IMR-90 (cell line): ENCODE data around the gene EML5. TPM values are rescaled to one million over a fixed set of nuclear protein-coding genes. Genes with fewer than 3 reads are reported as not detected.

Experiments
- ATAC-seq: fragments of 200-7000 bp; cut with Tn5 transposase; 2 replicates; pipeline ENCODE4 v1.9.1; 2020; ENCODE audit warnings: low read depth, mild to moderate bottlenecking, moderate library complexity
- BruUV-seq: library from RNA; stranded (reverse); fragments of 400-500 nt; replicated peaks from 2 replicates; lab custom pipeline; 2021; lab: Mats Ljungman, UMichigan
- CTCF ChIA-PET: fragments of 300-600 bp; formaldehyde crosslinking; extraction: SDS; loops from one replicate; lab custom pipeline; 2021; ENCODE audit warnings: antibody characterized with exemption; lab: Yijun Ruan, JAX
- POLR2A ChIA-PET: fragments of 300-600 bp; sonication (Branson Sonifier 250); formaldehyde crosslinking; loops from one replicate; lab custom pipeline; 2022; ENCODE audit warnings: antibody characterized with exemption; ENCODE audit not compliant: unreplicated experiment; lab: Charles Lee
- DNase-seq: peaks from one replicate; pipeline ENCODE4 v3.0.0; 2013
- H2AFZ ChIP-seq: replicated peaks from 2 replicates; pipeline ENCODE3; 2013; ENCODE audit warnings: low read length, mild to moderate bottlenecking; ENCODE audit not compliant: poor library complexity
- H2AK5ac ChIP-seq: 2 replicates; pipeline ENCODE4 v1.6.1; 2013; ENCODE audit warnings: low read depth, low read length, inconsistent platforms
- H2AK9ac ChIP-seq: replicated peaks from 2 replicates; pipeline ENCODE3; 2013; ENCODE audit warnings: mild to moderate bottlenecking, low read depth, low read length, moderate library complexity; ENCODE audit not compliant: poor library complexity
- H2BK120ac ChIP-seq: 2 replicates; pipeline ENCODE4 v1.6.1; 2013; ENCODE audit warnings: low read depth, low read length, inconsistent platforms
- H2BK15ac ChIP-seq: 3 replicates; pipeline ENCODE4 v1.6.1; 2013; ENCODE audit warnings: low read depth, low read length, inconsistent platforms
- H2BK20ac ChIP-seq: 2 replicates; pipeline ENCODE4 v1.6.1; 2013; ENCODE audit warnings: low read depth, mild to moderate bottlenecking, inconsistent platforms, low read length, moderate library complexity
- H2BK5ac ChIP-seq: 2 replicates; pipeline ENCODE4 v1.6.1; 2013; ENCODE audit warnings: mild to moderate bottlenecking, low read depth, low read length, inconsistent platforms; ENCODE audit not compliant: poor library complexity, severe bottlenecking
- H3K14ac ChIP-seq: replicated peaks from 2 replicates; pipeline ENCODE4 v1.6.1; 2013; ENCODE audit warnings: low read depth, low read length, inconsistent platforms
- H3K18ac ChIP-seq: 2 replicates; pipeline ENCODE4 v1.6.1; 2013; ENCODE audit warnings: low read depth, low read length, control low read depth
- H3K23ac ChIP-seq: 2 replicates; pipeline ENCODE4 v1.6.1; 2013; ENCODE audit warnings: low read depth, low read length, inconsistent platforms
- H3K27ac ChIP-seq: 2 replicates; pipeline ENCODE4 v1.5.1; 2013; ENCODE audit warnings: mild to moderate bottlenecking, control low read depth, low read length; ENCODE audit not compliant: insufficient read depth
- H3K27me3 ChIP-seq: 2 replicates; pipeline ENCODE4 v1.6.1; 2013; ENCODE audit warnings: low read length; ENCODE audit not compliant: control insufficient read depth, insufficient read depth
- H3K36me3 ChIP-seq: 2 replicates; pipeline ENCODE4 v1.6.1; 2013; ENCODE audit warnings: low read length, mixed read lengths; ENCODE audit not compliant: control insufficient read depth, insufficient read depth
- H3K4ac ChIP-seq: 2 replicates; pipeline ENCODE4 v1.6.1; 2013; ENCODE audit warnings: low read depth, low read length, inconsistent platforms
- H3K4me1 ChIP-seq: 2 replicates; pipeline ENCODE4 v1.6.1; 2013; ENCODE audit warnings: low read length, mixed read lengths; ENCODE audit not compliant: control insufficient read depth, insufficient read depth
- H3K4me2 ChIP-seq: 2 replicates; pipeline ENCODE4 v1.6.1; 2013; ENCODE audit warnings: low read depth, mild to moderate bottlenecking, control low read depth, low read length, moderate library complexity
- H3K4me3 ChIP-seq: 2 replicates; pipeline ENCODE4 v1.5.1; 2013; ENCODE audit warnings: low read depth, mild to moderate bottlenecking, control low read depth, low read length, moderate library complexity; ENCODE audit not compliant: insufficient read depth
- H3K56ac ChIP-seq: 2 replicates; pipeline ENCODE4 v1.6.1; 2013; ENCODE audit warnings: low read length, inconsistent platforms; ENCODE audit not compliant: insufficient read depth; ENCODE audit errors: extremely low read depth
- H3K79me1 ChIP-seq, 2 experiments: 2 replicates each; pipeline ENCODE4 v1.6.1; 2013; ENCODE audit warnings: low read length in 2 of 2, inconsistent platforms in 1 of 2, low read depth in 1 of 2
- H3K9ac ChIP-seq: 2 replicates; pipeline ENCODE4 v1.6.1; 2013; ENCODE audit warnings: low read depth, low read length, control low read depth
- H3K9me1 ChIP-seq: 2 replicates; pipeline ENCODE4 v1.6.1; 2013; ENCODE audit warnings: low read length, inconsistent platforms; ENCODE audit not compliant: insufficient read depth
- H3K9me3 ChIP-seq: 2 replicates; pipeline ENCODE4 v1.6.1; 2013; ENCODE audit warnings: low read length; ENCODE audit not compliant: control insufficient read depth, insufficient read depth
- H4K20me1 ChIP-seq: 2 replicates; pipeline ENCODE4 v1.6.1; 2013; ENCODE audit warnings: low read length, inconsistent platforms; ENCODE audit not compliant: insufficient read depth
- H4K5ac ChIP-seq: 2 replicates; pipeline ENCODE4 v1.6.1; 2013; ENCODE audit warnings: mild to moderate bottlenecking, low read depth, low read length, control low read depth
- H4K8ac ChIP-seq, 2 experiments: 2 replicates each; pipeline ENCODE4 v1.6.1; 2013; ENCODE audit warnings: low read depth in 2 of 2, low read length in 2 of 2, control low read depth in 1 of 2, inconsistent platforms in 1 of 2
- H4K91ac ChIP-seq: 2 replicates; pipeline ENCODE4 v1.6.1; 2013; ENCODE audit warnings: low read depth, low read length, inconsistent platforms; ENCODE audit not compliant: insufficient read depth
- BHLHE40 ChIP-seq: fragments of 150-350 bp; IDR thresholded peaks from 2 replicates; pipeline ENCODE4 v1.6.1; 2016; ENCODE audit warnings: mild to moderate bottlenecking, low read depth, low read length
- CEBPB ChIP-seq: IDR thresholded peaks from 2 replicates; pipeline ENCODE4 v1.6.1; 2012; ENCODE audit warnings: low read depth, low read length, improper control_type of control experiment
- CHD1 ChIP-seq: IDR thresholded peaks from 2 replicates; pipeline ENCODE4 v1.6.1; 2012; ENCODE audit warnings: low read depth, low read length, improper control_type of control experiment
- FOS ChIP-seq: fragments of 150-350 bp; IDR thresholded peaks from 2 replicates; pipeline ENCODE4 v1.6.1; 2016; ENCODE audit warnings: low read depth, low read length
- MAFK ChIP-seq: IDR thresholded peaks from 2 replicates; pipeline ENCODE4 v1.6.1; 2012; ENCODE audit warnings: low read depth, low read length, improper control_type of control experiment
- MAZ ChIP-seq: IDR thresholded peaks from 2 replicates; pipeline ENCODE4 v1.6.1; 2012; ENCODE audit warnings: low read depth, mild to moderate bottlenecking, low read length, improper control_type of control experiment, moderate library complexity, borderline replicate concordance
- MXI1 ChIP-seq: IDR thresholded peaks from 2 replicates; pipeline ENCODE4 v1.6.1; 2012; ENCODE audit warnings: low read depth, mild to moderate bottlenecking, low read length, moderate library complexity, borderline replicate concordance
- NFE2L2 ChIP-seq: fragments of 150-350 bp; IDR thresholded peaks from 2 replicates; pipeline ENCODE4 v1.6.1; 2016; ENCODE audit warnings: low read depth, mild to moderate bottlenecking, low read length
- POLR2A ChIP-seq: IDR thresholded peaks from 2 replicates; pipeline ENCODE4 v1.6.1; 2012; ENCODE audit warnings: mild to moderate bottlenecking, low read depth, low read length
- RAD21 ChIP-seq: IDR thresholded peaks from 2 replicates; pipeline ENCODE4 v1.6.1; 2012; ENCODE audit warnings: low read length, improper control_type of control experiment
- RCOR1 ChIP-seq: IDR thresholded peaks from 2 replicates; pipeline ENCODE4 v1.6.1; 2012; ENCODE audit warnings: mild to moderate bottlenecking, low read length, improper control_type of control experiment; ENCODE audit not compliant: insufficient replicate concordance
- RFX5 ChIP-seq: IDR thresholded peaks from 2 replicates; pipeline ENCODE4 v1.8.0; 2012; ENCODE audit warnings: low read depth, mild to moderate bottlenecking, low read length, moderate library complexity
- SMC3 ChIP-seq: fragments of 150-350 bp; IDR thresholded peaks from 2 replicates; pipeline ENCODE4 v1.6.1; 2016; ENCODE audit warnings: low read depth, mild to moderate bottlenecking, antibody characterized with exemption, low read length, moderate library complexity
- WGBS, 2 experiments: methylation state at CpG; one replicate each; pipeline versions ENCODE4 v1.1.5 to v1.1.7; 2013; ENCODE audit warnings: missing lambda C conversion rate in 2 of 2; ENCODE audit not compliant: insufficient read length in 1 of 2; ENCODE audit errors: extremely low coverage in 2 of 2; 5-methylcytosine and 5-hydroxymethylcytosine counted together
- dilution Hi-C: fragments of 300-500 bp; cut with HindIII; formaldehyde crosslinking; loops from one replicate; pipeline ENCODE4 v1.14.3; 2018; ENCODE audit warnings: low sequenced_read_pairs; ENCODE audit not compliant: unreplicated experiment
- in situ Hi-C: fragments of 300-500 bp; cut with MboI; formaldehyde crosslinking; loops from 3 replicates; pipeline ENCODE4 v1.14.3; 2019; ENCODE audit warnings: low sequenced_read_pairs, inconsistent platforms, mixed read lengths
- intact Hi-C: fragments of 100-400 bp; cut with micrococcal nuclease; formaldehyde crosslinking; loops from 2 replicates; pipeline ENCODE4 v1.10.0; 2022
- polyA plus RNA-seq, 3 experiments: library from polyadenylated mRNA; depleted of rRNA; stranded (reverse); fragments of >200 nt; gene quantifications; 2 replicates each; pipeline ENCODE4 v1.2.3, GENCODE V29; 2012; ENCODE audit warnings: low replicate concordance in 1 of 3
- total RNA-seq: library from RNA; depleted of rRNA; stranded (reverse); fragments of >200 nt; gene quantifications from 2 replicates; pipeline ENCODE4 v1.2.3, GENCODE V29; 2012
- TF ChIP-seq, protein P1 (sequence below): fragments of 150-350 bp; IDR thresholded peaks from 2 replicates; pipeline ENCODE4 v1.6.1; 2016; ENCODE audit warnings: low read depth, mild to moderate bottlenecking, low read length, moderate library complexity, borderline replicate concordance
- TF ChIP-seq, protein P2 (sequence below): fragments of 150-350 bp; IDR thresholded peaks from 2 replicates; pipeline ENCODE4 v1.6.1; 2017; ENCODE audit warnings: mild to moderate bottlenecking, antibody characterized with exemption, low read length, low read depth
- TF ChIP-seq, protein P3 (sequence below): conservative IDR thresholded peaks from 2 replicates; pipeline ENCODE4 v1.5.1; 2012; ENCODE audit warnings: mild to moderate bottlenecking, low read depth, low read length, improper control_type of control experiment

The EML5 gene
- total and polyA plus RNA-seq, 2 of the 4 experiments (the other 2 are of a cell fraction): 8.1 to 22.2 TPM

DNA sequence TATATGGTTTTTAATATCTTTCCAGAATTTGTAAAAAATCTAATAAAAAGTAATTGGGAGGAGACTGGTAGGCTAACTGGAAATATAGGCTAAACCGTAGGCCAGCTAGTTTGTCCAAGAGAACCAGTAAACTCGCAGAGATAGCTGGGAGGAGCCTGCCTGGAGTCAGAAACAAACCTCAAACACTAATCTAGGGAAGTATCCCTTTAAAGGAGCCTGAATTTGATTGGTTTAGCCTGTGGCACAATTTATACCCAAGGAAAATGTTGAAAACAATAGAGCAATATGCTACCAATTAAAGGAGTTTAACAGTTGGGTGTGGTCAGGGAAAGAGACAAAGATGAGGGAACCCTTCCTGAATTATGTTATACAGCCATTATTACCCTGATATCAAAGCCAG is 109.6 kb downstream of the EML5 start:
- no peak overlapping the region for H3K4me3 ChIP-seq
- no peaks in the 10 kb centered on the region for H3K27me3 ChIP-seq
- ATAC-seq (no peak), DNase-seq (no peak)
- no peak overlapping the region for H3K27ac ChIP-seq
- H3K9ac ChIP-seq: no peak overlapping the region
- H2AK9ac ChIP-seq: no peak overlapping the region
- H3K4me2 ChIP-seq: no peak overlapping the region
- no peak overlapping the region for H3K4ac ChIP-seq
- no peak overlapping the region for H2BK15ac ChIP-seq
- CTCF ChIA-PET: no interaction called here
- no TSS peak for BruUV-seq
- H4K8ac ChIP-seq: no peak overlapping the region
- no peaks in the 10 kb centered on the region for H3K9me3 ChIP-seq
- no peak overlapping the region for H2BK20ac ChIP-seq
- H3K56ac ChIP-seq: no peak overlapping the region
- TF ChIP-seq CEBPB (no peak), CHD1 (no peak), BHLHE40 (no peak), RAD21 (no peak), RFX5 (no peak), MAFK (no peak), RCOR1 (no peak), MXI1 (no peak), POLR2A (no peak), NFE2L2 (no peak), FOS (no peak), SMC3 (no peak), MAZ (no peak)
- TF ChIP-seq, protein P1, sequence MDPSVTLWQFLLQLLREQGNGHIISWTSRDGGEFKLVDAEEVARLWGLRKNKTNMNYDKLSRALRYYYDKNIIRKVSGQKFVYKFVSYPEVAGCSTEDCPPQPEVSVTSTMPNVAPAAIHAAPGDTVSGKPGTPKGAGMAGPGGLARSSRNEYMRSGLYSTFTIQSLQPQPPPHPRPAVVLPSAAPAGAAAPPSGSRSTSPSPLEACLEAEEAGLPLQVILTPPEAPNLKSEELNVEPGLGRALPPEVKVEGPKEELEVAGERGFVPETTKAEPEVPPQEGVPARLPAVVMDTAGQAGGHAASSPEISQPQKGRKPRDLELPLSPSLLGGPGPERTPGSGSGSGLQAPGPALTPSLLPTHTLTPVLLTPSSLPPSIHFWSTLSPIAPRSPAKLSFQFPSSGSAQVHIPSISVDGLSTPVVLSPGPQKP: no peak
- TF ChIP-seq, protein P2, sequence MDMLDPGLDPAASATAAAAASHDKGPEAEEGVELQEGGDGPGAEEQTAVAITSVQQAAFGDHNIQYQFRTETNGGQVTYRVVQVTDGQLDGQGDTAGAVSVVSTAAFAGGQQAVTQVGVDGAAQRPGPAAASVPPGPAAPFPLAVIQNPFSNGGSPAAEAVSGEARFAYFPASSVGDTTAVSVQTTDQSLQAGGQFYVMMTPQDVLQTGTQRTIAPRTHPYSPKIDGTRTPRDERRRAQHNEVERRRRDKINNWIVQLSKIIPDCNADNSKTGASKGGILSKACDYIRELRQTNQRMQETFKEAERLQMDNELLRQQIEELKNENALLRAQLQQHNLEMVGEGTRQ: no peak
- TF ChIP-seq, protein P3, sequence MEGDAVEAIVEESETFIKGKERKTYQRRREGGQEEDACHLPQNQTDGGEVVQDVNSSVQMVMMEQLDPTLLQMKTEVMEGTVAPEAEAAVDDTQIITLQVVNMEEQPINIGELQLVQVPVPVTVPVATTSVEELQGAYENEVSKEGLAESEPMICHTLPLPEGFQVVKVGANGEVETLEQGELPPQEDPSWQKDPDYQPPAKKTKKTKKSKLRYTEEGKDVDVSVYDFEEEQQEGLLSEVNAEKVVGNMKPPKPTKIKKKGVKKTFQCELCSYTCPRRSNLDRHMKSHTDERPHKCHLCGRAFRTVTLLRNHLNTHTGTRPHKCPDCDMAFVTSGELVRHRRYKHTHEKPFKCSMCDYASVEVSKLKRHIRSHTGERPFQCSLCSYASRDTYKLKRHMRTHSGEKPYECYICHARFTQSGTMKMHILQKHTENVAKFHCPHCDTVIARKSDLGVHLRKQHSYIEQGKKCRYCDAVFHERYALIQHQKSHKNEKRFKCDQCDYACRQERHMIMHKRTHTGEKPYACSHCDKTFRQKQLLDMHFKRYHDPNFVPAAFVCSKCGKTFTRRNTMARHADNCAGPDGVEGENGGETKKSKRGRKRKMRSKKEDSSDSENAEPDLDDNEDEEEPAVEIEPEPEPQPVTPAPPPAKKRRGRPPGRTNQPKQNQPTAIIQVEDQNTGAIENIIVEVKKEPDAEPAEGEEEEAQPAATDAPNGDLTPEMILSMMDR: no peak
- H3K14ac ChIP-seq: no peak overlapping the region
- POLR2A ChIA-PET: interaction anchor here (0.7 kb wide), 1 partner anchor 235 kb away, joined by 3 read pairs; no protein-coding TSS in a partner anchor
- H4K20me1 ChIP-seq: no peaks in the 10 kb centered on the region
- H4K5ac ChIP-seq: no peak overlapping the region
- H3K36me3 ChIP-seq: no peaks in the 10 kb centered on the region; the same call in 1 of the 2 replicates
- in situ Hi-C loops (no loop called here), intact Hi-C loops (no loop called here), dilution Hi-C loops (no loop called here)
- H4K91ac ChIP-seq: no peak overlapping the region
- no peak overlapping the region for H2BK120ac ChIP-seq
- peaks cover 0 to 4% of the 10 kb centered on the region in 2 experiments; a peak in 1 of 4 replicates for H3K79me1 ChIP-seq
- no peak overlapping the region for H2AFZ ChIP-seq
- no peak overlapping the region for H3K18ac ChIP-seq
- H2AK5ac ChIP-seq: no peak overlapping the region
- H3K9me1 ChIP-seq: no peaks in the 10 kb centered on the region
- H3K23ac ChIP-seq: no peak overlapping the region
- no peaks in the 10 kb centered on the region for H3K4me1 ChIP-seq
- no peak overlapping the region for H2BK5ac ChIP-seq
- no CpG with 5 or more reads among the region's 2 CpGs for WGBS, 2 experiments
